H1 (cell line): ENCODE measurements around the gene NINJ2.

ENCODE experiments used
- ASH2L ChIP-seq: fragments of 200-600, 300-600 bp; sonication (generic); IDR thresholded peaks from one replicate; pipeline ENCODE4 v1.7.1; 2017; ENCODE audit warnings: low read length
- BACH1 ChIP-seq: IDR thresholded peaks from 2 replicates; pipeline ENCODE4 v1.6.1; 2012; ENCODE audit warnings: low read length, improper control_type of control experiment
- BRCA1 ChIP-seq: IDR thresholded peaks from 2 replicates; pipeline ENCODE4 v1.6.1; 2012; ENCODE audit warnings: low read depth, low read length, improper control_type of control experiment
- CBX8 ChIP-seq: fragments of 300-800, 300-1000 bp; sonication (generic); IDR thresholded peaks from 2 replicates; pipeline ENCODE4 v1.7.1; 2016; ENCODE audit warnings: low read depth, low read length, borderline replicate concordance
- CREB1 ChIP-seq: IDR thresholded peaks from 2 replicates; pipeline ENCODE4 v1.6.1; 2012; ENCODE audit warnings: inconsistent platforms
- EGR1 ChIP-seq: IDR thresholded peaks from 2 replicates; pipeline ENCODE4 v1.6.1; 2011; ENCODE audit warnings: low read depth, low read length, borderline replicate concordance
- POLR2A ChIP-seq, 2 experiments: IDR thresholded peaks; 1 replicate in 1 of 2; 2 replicates in 1 of 2; pipeline ENCODE4 v1.6.1; 2011; ENCODE audit warnings: low read depth in 2 of 2, low read length in 2 of 2, mild to moderate bottlenecking in 2 of 2; ENCODE audit errors: control extremely low read depth in 1 of 2
- TEAD4 ChIP-seq: IDR thresholded peaks from 2 replicates; pipeline ENCODE4 v1.6.1; 2012; ENCODE audit warnings: low read depth, low read length, inconsistent platforms, mixed read lengths
- YY1 ChIP-seq: IDR thresholded peaks from 2 replicates; pipeline ENCODE4 v1.6.1; 2011; ENCODE audit warnings: low read depth, mild to moderate bottlenecking, low read length
- ZNF274 ChIP-seq: IDR thresholded peaks from 2 replicates; pipeline ENCODE4 v1.7.0; 2012; ENCODE audit warnings: low read length, borderline replicate concordance; ENCODE audit errors: extremely low read depth
- TF ChIP-seq, protein P1 (sequence below): IDR thresholded peaks from 2 replicates; pipeline ENCODE4 v1.6.1; 2012; ENCODE audit warnings: inconsistent platforms
- TF ChIP-seq, protein P2 (sequence below), 3 experiments: IDR thresholded peaks; 1 replicate in 2 of 3; 2 replicates in 1 of 3; pipeline versions ENCODE4 v1.5.1 to v1.6.1; 2011; ENCODE audit warnings: low read length in 3 of 3, mild to moderate bottlenecking in 3 of 3, inconsistent platforms in 2 of 3, low read depth in 1 of 3, moderate library complexity in 1 of 3; ENCODE audit not compliant: insufficient read depth in 1 of 3; ENCODE audit errors: control extremely low read depth in 1 of 3

DNA sequence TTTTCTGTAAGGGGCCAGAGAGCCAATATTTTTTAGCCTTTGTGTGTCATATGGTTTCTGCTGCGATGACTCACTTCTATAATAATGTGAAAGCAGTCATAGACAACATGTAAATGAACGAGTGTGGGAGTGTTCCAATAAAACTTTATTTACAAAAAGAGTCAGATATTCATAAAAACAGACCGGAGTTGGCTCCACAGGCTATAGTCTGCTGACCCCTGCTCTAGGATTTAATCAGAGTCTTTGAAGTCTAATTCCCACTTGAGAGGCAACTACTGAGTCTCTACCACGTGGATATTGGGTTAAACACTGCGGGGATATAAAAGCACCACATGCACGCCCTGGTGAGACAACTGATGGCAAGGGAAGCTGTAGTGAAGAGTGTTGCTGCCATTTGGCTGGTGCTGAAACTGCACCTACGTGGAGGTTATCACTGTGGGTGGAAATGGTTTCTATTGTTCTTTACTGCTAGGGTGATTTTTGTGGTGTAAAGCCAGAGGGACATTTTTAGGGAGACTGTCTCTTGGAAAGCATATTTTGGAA lies 3.6 kb upstream of the NINJ2 start:
- TF ChIP-seq EGR1 (no peak), CREB1 (no peak), POLR2A (IDR thresholded peaks at IDR 0.05; ENCODE audit: control extremely low read depth in 1 of 2, low read depth in 2 of 2, low read length in 2 of 2) (no peak), ASH2L (no peak), BRCA1 (no peak), ZNF274 (no peak), YY1 (no peak), BACH1 (no peak), TEAD4 (no peak), CBX8 (no peak)
- TF ChIP-seq, protein P1, sequence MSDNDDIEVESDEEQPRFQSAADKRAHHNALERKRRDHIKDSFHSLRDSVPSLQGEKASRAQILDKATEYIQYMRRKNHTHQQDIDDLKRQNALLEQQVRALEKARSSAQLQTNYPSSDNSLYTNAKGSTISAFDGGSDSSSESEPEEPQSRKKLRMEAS = no peak
- TF ChIP-seq, protein P2, sequence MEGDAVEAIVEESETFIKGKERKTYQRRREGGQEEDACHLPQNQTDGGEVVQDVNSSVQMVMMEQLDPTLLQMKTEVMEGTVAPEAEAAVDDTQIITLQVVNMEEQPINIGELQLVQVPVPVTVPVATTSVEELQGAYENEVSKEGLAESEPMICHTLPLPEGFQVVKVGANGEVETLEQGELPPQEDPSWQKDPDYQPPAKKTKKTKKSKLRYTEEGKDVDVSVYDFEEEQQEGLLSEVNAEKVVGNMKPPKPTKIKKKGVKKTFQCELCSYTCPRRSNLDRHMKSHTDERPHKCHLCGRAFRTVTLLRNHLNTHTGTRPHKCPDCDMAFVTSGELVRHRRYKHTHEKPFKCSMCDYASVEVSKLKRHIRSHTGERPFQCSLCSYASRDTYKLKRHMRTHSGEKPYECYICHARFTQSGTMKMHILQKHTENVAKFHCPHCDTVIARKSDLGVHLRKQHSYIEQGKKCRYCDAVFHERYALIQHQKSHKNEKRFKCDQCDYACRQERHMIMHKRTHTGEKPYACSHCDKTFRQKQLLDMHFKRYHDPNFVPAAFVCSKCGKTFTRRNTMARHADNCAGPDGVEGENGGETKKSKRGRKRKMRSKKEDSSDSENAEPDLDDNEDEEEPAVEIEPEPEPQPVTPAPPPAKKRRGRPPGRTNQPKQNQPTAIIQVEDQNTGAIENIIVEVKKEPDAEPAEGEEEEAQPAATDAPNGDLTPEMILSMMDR (IDR thresholded peaks at IDR 0.05; ENCODE audit: control extremely low read depth in 1 of 3, insufficient read depth in 1 of 3, low read depth in 1 of 3, low read length in 3 of 3) = no peak
